Suprapubic skin (tissue), 4 donors: Measurements from ENCODE around the gene SLC17A2. TPM values are rescaled to one million over a fixed set of nuclear protein-coding genes. Genes with fewer than 3 reads are reported as not detected.

Experiments
- DNase-seq, 2 donors: peaks; one replicate each; pipeline ENCODE4 v3.0.0-alpha.2; 2019; ENCODE audit warnings: low spot score in 2 of 2
- H3K27ac ChIP-seq: fragments of 200-600 bp; sonication (generic); one replicate; pipeline ENCODE4 v1.5.1; 2019
- H3K27me3 ChIP-seq: fragments of 200-600 bp; sonication (generic); one replicate; pipeline ENCODE4 v1.5.1; 2019
- H3K36me3 ChIP-seq: fragments of 200-600 bp; sonication (generic); one replicate; pipeline ENCODE4 v1.5.1; 2019
- H3K4me1 ChIP-seq: fragments of 200-600 bp; sonication (generic); one replicate; pipeline ENCODE4 v1.5.1; 2019
- H3K4me3 ChIP-seq: fragments of 200-600 bp; sonication (generic); one replicate; pipeline ENCODE4 v1.5.1; 2019; ENCODE audit warnings: mild to moderate bottlenecking
- H3K9me3 ChIP-seq: fragments of 200-600 bp; sonication (generic); one replicate; pipeline ENCODE4 v1.5.1; 2019
- CTCF ChIP-seq, 2 donors: fragments of 200-600 bp in 1 of 2; fragments of 450-650 bp in 1 of 2; sonication (generic) in 1 of 2; IDR thresholded peaks; one replicate each; pipeline ENCODE4 v1.5.1; 2016 to 2019; ENCODE audit warnings: antibody characterized with exemption in 2 of 2, mild to moderate bottlenecking in 1 of 2, moderate library complexity in 1 of 2
- EP300 ChIP-seq: sonication (generic); formaldehyde crosslinking; IDR thresholded peaks from one replicate; pipeline ENCODE4 v1.6.1; 2017; ENCODE audit warnings: antibody characterized with exemption
- POLR2A ChIP-seq, 2 donors: fragments of 450-650 bp; IDR thresholded peaks; one replicate each; pipeline ENCODE4 v1.6.1; 2017; ENCODE audit warnings: antibody characterized with exemption in 2 of 2, mild to moderate bottlenecking in 2 of 2, moderate library complexity in 2 of 2
- POLR2AphosphoS5 ChIP-seq, 3 donors: sonication (generic); formaldehyde crosslinking; IDR thresholded peaks; one replicate each; pipeline ENCODE4 v1.6.1; 2017; ENCODE audit warnings: antibody characterized with exemption in 3 of 3
- WGBS: methylation state at CpG from one replicate; pipeline ENCODE4 v1.1.5; 2018; 5-methylcytosine and 5-hydroxymethylcytosine counted together
- total RNA-seq, 4 donors: library from RNA; depleted of rRNA; stranded (reverse); fragments of >200 nt; gene quantifications; one replicate each; pipeline ENCODE4 v1.1.0, GENCODE V29; 2016

SLC17A2 gene
- total RNA-seq, 4 donors from 2014 or later = not detected

DNA sequence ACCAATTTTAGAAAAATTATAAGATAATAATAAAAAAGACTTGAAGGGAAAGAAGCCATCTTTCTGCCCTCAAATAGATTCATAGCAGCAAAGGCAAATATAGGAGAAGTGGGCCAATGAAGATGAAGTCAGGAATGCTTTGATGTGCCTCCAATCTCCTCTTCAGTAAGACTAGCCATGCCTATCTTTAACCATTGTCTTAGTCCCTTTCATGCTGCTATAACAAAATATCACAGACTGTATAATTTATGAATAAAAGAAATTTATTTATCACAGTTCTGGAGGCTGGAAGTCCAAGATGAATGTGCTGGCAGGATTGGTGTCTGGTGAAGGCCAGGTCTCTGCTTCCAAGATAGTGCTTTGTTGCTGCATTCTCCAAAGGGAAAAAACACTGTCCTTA is 37.6 kb downstream of the SLC17A2 start:
- Histone ChIP-seq H3K27ac (no peak overlapping the region), H3K36me3 (no peaks in the 10 kb centered on the region), H3K9me3 (no peaks in the 10 kb centered on the region), H3K4me3 (no peak overlapping the region), H3K4me1 (no peaks in the 10 kb centered on the region), H3K27me3 (no peaks in the 10 kb centered on the region)
- no peak for DNase-seq
- TF ChIP-seq POLR2A (IDR thresholded peaks at IDR 0.05) (no peak), EP300 (no peak), CTCF (IDR thresholded peaks at IDR 0.05) (no peak), POLR2AphosphoS5 (IDR thresholded peaks at IDR 0.05) (no peak)

DNA sequence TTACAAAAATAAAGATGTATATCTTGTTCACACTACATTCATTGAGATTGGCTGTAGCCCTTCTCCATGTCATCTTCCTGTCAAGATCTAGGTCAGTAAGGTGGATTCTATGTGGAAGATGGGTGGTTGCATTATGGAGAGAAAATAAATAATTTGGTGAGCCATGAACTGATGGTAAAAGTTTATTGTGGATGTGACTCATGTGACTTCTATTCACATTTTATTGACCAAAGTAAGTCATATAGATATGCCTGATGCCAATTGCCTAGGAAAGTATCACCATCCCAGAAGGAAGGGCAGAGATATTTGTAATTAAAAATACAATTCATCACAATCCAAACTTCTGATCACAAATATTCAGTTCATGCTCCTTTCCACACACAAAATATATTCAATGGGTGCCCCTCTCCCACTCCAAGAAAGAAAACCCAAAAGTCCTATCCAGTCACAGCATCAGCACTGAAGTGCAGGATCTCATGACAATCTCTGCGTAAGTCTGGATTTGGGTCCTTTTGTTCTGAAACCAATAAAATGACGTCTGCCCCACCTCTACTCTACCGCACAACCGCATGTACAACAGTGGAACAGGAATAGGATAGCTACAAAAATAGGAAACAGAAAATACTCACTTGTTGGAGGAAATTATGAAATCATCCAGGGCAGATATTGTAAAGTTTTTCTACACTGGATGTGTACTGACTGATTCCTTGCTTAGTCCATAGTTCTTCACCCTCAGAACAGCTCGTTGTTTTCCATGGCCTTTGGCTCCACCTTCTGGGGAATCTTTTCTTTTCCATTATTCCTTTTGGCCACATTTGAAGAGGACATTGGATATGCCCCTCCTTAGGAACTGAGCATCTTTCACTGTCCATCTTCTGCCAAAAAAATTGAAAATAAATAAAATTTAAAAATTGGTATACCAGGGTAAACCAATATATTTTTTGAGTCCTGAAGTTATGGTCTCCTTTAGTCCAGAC is 40.3 kb downstream of the SLC17A2 start:
- no peak for DNase-seq
- Histone ChIP-seq H3K9me3 (no peaks in the 10 kb centered on the region), H3K36me3 (no peaks in the 10 kb centered on the region), H3K4me3 (no peak overlapping the region), H3K27me3 (no peaks in the 10 kb centered on the region), H3K27ac (no peak overlapping the region), H3K4me1 (no peaks in the 10 kb centered on the region)
- 68% methylated on average over 5 of the region's 5 CpGs for WGBS
- TF ChIP-seq CTCF (IDR thresholded peaks at IDR 0.05) (no peak), POLR2AphosphoS5 (IDR thresholded peaks at IDR 0.05) (no peak), POLR2A (IDR thresholded peaks at IDR 0.05) (no peak), EP300 (no peak)

GRCh38 chr6:25888626-25889025 is 41.9 kb downstream of the SLC17A2 start:
- 80% methylated on average over 2 of the region's 2 CpGs for WGBS
- no peak overlapping the region for H3K27ac ChIP-seq
- no peak for DNase-seq
- H3K4me1 ChIP-seq = no peaks in the 10 kb centered on the region
- H3K36me3 ChIP-seq = no peaks in the 10 kb centered on the region
- H3K4me3 ChIP-seq = no peak overlapping the region
- TF ChIP-seq POLR2A (IDR thresholded peaks at IDR 0.05) (no peak), CTCF (IDR thresholded peaks at IDR 0.05) (no peak), POLR2AphosphoS5 (IDR thresholded peaks at IDR 0.05) (no peak)
- H3K9me3 ChIP-seq = no peaks in the 10 kb centered on the region
- H3K27me3 ChIP-seq = no peaks in the 10 kb centered on the region

GRCh38 chr6:25886066-25886465 is 44.4 kb downstream of the SLC17A2 start:
- no peaks in the 10 kb centered on the region for H3K4me1 ChIP-seq
- H3K27me3 ChIP-seq = peaks cover 7% of the 10 kb centered on the region
- 97% methylated on average over 2 of the region's 2 CpGs for WGBS
- no peaks in the 10 kb centered on the region for H3K9me3 ChIP-seq
- no peak for DNase-seq
- TF ChIP-seq CTCF (IDR thresholded peaks at IDR 0.05) = no peak
- no peak for TF ChIP-seq POLR2AphosphoS5 (IDR thresholded peaks at IDR 0.05)
- no peak for TF ChIP-seq POLR2A (IDR thresholded peaks at IDR 0.05)
- no peak for TF ChIP-seq EP300
- no peak overlapping the region for H3K27ac ChIP-seq
- no peak overlapping the region for H3K4me3 ChIP-seq
- no peaks in the 10 kb centered on the region for H3K36me3 ChIP-seq

GRCh38 chr6:25883991-25884390 is 46.5 kb downstream of the SLC17A2 start:
- no peak for DNase-seq
- peaks cover 7% of the 10 kb centered on the region for H3K27me3 ChIP-seq
- no peak overlapping the region for H3K27ac ChIP-seq
- TF ChIP-seq POLR2A (IDR thresholded peaks at IDR 0.05) (no peak), EP300 (no peak), POLR2AphosphoS5 (IDR thresholded peaks at IDR 0.05) (no peak), CTCF (IDR thresholded peaks at IDR 0.05) (no peak)
- WGBS = 41% methylated on average over 2 of the region's 2 CpGs
- H3K9me3 ChIP-seq = no peaks in the 10 kb centered on the region
- no peak overlapping the region for H3K4me3 ChIP-seq
- no peaks in the 10 kb centered on the region for H3K36me3 ChIP-seq
- no peaks in the 10 kb centered on the region for H3K4me1 ChIP-seq
